ENCODE data around the gene PLA2G3. TPM values are rescaled to one million over a fixed set of nuclear protein-coding genes. Genes with fewer than 3 reads are reported as not detected.
"Not testable (repeated sequence)": the region's sequence is repeated elsewhere in the genome, so short reads cannot be mapped to it uniquely, and the experiment has no call there.

Gene PLA2G3
- total and polyA plus RNA-seq, 2 of the 13 experiments (the other 11 are each of a cell fraction or from before 2014, with no cell fraction given): 0.12 to 0.42 TPM

GRCh38 chr22:31097539-31097938 is 42.8 kb downstream of the PLA2G3 start:
- H3K4me3 ChIP-seq (replicated peaks in 1 of 3; ENCODE audit: insufficient read depth in 1 of 3, low read depth in 2 of 3, low read length in 3 of 3); H3K4me2 ChIP-seq (ENCODE audit: low read depth, low read length); POLR2A ChIA-PET; H3K9me3 ChIP-seq (ENCODE audit: low read length); in situ Hi-C loops (cut with HindIII; ENCODE audit: extremely low pct_ligation_motif_present, low pct_unique_long_range_greater_than_20kb); H3K27me3 ChIP-seq (ENCODE audit: control insufficient read depth in 1 of 2, insufficient read depth in 2 of 2, low read length in 2 of 2); H2AFZ ChIP-seq (ENCODE audit: low read length); H4K20me1 ChIP-seq (ENCODE audit: insufficient read depth, low read length); H3K9ac ChIP-seq (ENCODE audit: insufficient read depth, low read depth, low read length); intact Hi-C loops (cut with micrococcal nuclease; ENCODE audit: unreplicated experiment); CTCF ChIA-PET (ENCODE audit: low intra/inter-chr PET ratio, low total read pairs); BruUV-seq (replicated peaks); DNase-seq (ENCODE audit: low spot score); H3K27ac ChIP-seq (ENCODE audit: extremely low read length, insufficient read depth, low read length); H3K79me2 ChIP-seq (ENCODE audit: insufficient read depth, low read length); FAIRE-seq; ATAC-seq: not testable (repeated sequence)
- 96% methylated on average over 5 of the region's 5 CpGs for WGBS (ENCODE audit: low lambda C conversion rate)
- peaks cover 13% of the 10 kb centered on the region for H3K4me1 ChIP-seq (ENCODE audit: insufficient read depth, low read length)
- H3K36me3 ChIP-seq (replicated peaks in 1 of 2; ENCODE audit: control insufficient read depth in 1 of 2, insufficient read depth in 2 of 2, low read length in 2 of 2): peaks cover 25 to 42% of the 10 kb centered on the region in 2 experiments; a peak in 4 of 5 replicates

GRCh38 chr22:31096657-31097279 is 43.5 kb downstream of the PLA2G3 start:
- Histone ChIP-seq H4K20me1 (ENCODE audit: insufficient read depth, low read length) (no peaks in the 10 kb centered on the region), H3K9me3 (ENCODE audit: low read length) (no peaks in the 10 kb centered on the region), H3K36me3 (replicated peaks in 1 of 2; ENCODE audit: control insufficient read depth in 1 of 2, insufficient read depth in 2 of 2, low read length in 2 of 2) (peaks cover 27 to 49% of the 10 kb centered on the region in 2 experiments; a peak in 4 of 5 replicates), H3K4me1 (ENCODE audit: insufficient read depth, low read length) (peaks cover 6% of the 10 kb centered on the region), H3K79me2 (ENCODE audit: insufficient read depth, low read length) (no peaks in the 10 kb centered on the region), H3K9ac (ENCODE audit: insufficient read depth, low read depth, low read length) (no peak overlapping the region), H3K27me3 (ENCODE audit: control insufficient read depth in 1 of 2, insufficient read depth in 2 of 2, low read length in 2 of 2) (no peaks in the 10 kb centered on the region), H3K4me3 (replicated peaks in 1 of 3; ENCODE audit: insufficient read depth in 1 of 3, low read depth in 2 of 3, low read length in 3 of 3) (no peak overlapping the region), H2AFZ (ENCODE audit: low read length) (no peak overlapping the region), H3K27ac (ENCODE audit: extremely low read length, insufficient read depth, low read length) (no peak overlapping the region), H3K4me2 (ENCODE audit: low read depth, low read length) (no peak overlapping the region)
- no peak for ATAC-seq
- in situ Hi-C loops (cut with HindIII; ENCODE audit: extremely low pct_ligation_motif_present, low pct_unique_long_range_greater_than_20kb) (no loop called here), intact Hi-C loops (cut with micrococcal nuclease; ENCODE audit: unreplicated experiment) (no loop called here)
- BruUV-seq (replicated peaks): no TSS peak
- 99% methylated on average over 21 of the region's 27 CpGs for WGBS (ENCODE audit: low lambda C conversion rate)
- no peak for FAIRE-seq
- no peak for DNase-seq (ENCODE audit: low spot score)
- ChIA-PET POLR2A (no interaction called here), CTCF (ENCODE audit: low intra/inter-chr PET ratio, low total read pairs) (no interaction called here)
- TF ChIP-seq REST (IDR thresholded peaks at IDR 0.05; ENCODE audit: borderline replicate concordance in 1 of 2, low read depth in 1 of 2, low read length in 2 of 2): no peak
- no peak for TF ChIP-seq ZFY (CRISPR knock-in tag; IDR thresholded peaks at IDR 0.05)
- TF ChIP-seq ISL2 (CRISPR knock-in tag; IDR thresholded peaks at IDR 0.05): no peak
- TF ChIP-seq ZNF501 (CRISPR knock-in tag; IDR thresholded peaks at IDR 0.05): no peak
- TF ChIP-seq KDM4B (CRISPR knock-in tag; IDR thresholded peaks at IDR 0.05): no peak
- no peak for TF ChIP-seq WIZ (CRISPR knock-in tag; IDR thresholded peaks at IDR 0.05)
- no peak for TF ChIP-seq HNRNPH1 (optimal IDR thresholded peaks at IDR 0.05; ENCODE audit: low read depth, low read length)
- TF ChIP-seq ATRX (CRISPR knock-in tag; IDR thresholded peaks at IDR 0.05; ENCODE audit: borderline replicate concordance): no peak
- TF ChIP-seq ZNF101 (CRISPR knock-in tag; IDR thresholded peaks at IDR 0.05; ENCODE audit: borderline replicate concordance, low read depth): no peak
- TF ChIP-seq ZNF431 (CRISPR knock-in tag; IDR thresholded peaks at IDR 0.05; ENCODE audit: borderline replicate concordance, low read depth): no peak
- no peak for TF ChIP-seq ZNF704 (CRISPR knock-in tag; IDR thresholded peaks at IDR 0.05; ENCODE audit: borderline replicate concordance)
- TF ChIP-seq FOSL1 (CRISPR knock-in tag; IDR thresholded peaks at IDR 0.05; ENCODE audit: borderline replicate concordance): no peak
